HG03095 (cell line): ENCODE results near the gene CDH12.
"Not testable (repeated sequence)": the region's sequence is repeated elsewhere in the genome, so short reads cannot be mapped to it uniquely, and the experiment has no call there.

ENCODE experiments used
- ATAC-seq: cut with Tn5 transposase; IDR thresholded peaks from one replicate; pipeline ENCODE4 v1.9.1; 2021; ENCODE audit warnings: moderate library complexity; ENCODE audit not compliant: unreplicated experiment

The CDH12 gene

DNA sequence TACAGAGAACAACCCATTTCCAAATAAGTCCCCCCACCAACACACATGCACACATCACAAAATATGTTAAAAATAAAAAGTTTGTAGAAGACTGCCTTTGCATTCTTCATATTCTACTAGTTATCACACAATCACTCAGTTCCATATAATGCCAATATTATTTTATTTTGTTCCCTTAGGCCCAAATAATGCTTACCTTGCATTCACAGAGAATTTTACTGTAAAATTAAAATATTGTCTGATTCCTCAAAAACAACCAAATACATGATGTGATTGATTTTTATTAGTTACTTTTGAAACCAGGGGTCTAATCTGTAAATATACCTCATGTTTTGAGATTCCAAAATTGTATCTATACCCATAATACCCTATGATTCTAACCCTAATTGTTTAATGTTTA, 536.9 kb downstream of the CDH12 start:
- no peak for ATAC-seq

DNA sequence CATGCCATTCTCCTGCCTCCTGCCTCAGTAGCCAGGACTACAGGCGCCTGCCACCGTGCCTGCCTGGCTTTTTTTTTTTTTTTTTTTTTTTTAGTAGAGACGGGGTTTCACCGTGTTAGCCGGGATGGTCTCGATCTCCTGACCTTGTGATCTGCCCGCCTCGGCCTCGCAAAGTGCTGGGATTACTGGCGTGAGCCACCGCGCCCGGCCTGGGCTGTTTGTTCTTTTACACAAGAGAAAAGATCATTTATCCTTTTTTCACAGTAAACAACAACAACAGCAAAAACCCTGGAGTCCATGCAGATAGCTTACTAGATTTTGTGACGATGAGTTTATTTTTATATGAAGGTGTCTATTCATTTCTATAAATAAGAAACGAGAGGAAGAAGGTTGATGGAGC, 538.1 kb downstream of the CDH12 start:
- not testable (repeated sequence) for ATAC-seq

DNA sequence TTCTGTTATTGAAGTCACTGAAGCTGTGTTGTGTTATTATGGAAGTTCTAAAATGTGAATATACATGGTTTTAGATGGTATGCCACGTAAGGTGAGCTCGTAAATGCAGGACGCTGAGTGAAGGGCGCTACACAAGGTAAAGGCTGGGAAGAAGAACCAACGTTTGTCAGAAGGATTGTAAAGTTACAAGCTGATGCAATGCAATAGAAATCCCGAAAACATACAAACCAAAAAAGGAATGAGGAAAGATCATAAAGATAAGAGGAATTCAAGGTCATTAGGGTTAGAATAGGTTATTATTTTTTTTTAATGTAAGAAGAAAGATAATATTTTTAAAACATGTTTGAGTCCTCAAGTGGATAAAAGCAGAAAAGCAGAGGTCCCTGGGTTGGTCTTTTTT, 538.6 kb downstream of the CDH12 start:
- no peak for ATAC-seq

DNA sequence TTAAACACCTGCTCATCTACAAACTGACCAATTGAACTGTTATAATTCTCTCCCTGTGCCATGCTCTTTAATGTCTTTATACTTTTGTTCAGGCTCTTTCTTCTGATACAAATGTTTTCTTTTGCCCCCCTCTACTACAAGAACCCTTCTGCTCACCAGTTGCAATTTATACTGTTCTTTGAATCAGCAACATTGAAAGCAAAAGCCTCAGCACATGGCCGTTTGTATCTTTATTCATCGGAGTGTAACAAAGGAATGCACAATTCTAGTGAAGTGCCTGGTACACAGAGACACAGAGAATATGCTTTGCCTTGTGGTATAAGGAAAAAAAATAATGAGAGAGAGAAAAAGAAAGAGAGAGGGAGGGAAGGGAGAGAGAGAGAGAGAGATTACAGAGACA, 547.1 kb downstream of the CDH12 start:
- no peak for ATAC-seq

DNA sequence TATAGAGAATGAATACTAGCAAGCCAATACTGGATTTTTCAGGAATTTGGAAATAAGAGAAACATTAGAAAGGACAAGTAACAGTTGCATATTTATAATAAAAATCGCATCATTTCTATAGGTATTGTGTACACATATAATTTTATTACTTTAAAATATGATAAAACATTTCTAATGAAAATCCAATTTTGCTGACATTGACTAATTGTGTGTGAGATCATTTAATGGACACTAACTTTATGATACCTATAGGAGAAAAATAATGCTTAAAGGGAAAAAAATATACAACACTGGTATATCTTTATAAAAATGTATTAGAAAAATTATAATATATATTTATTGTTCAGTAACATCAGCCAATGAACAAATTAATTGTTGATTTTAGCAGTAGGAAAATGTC, 557.3 kb downstream of the CDH12 start:
- no peak for ATAC-seq

DNA sequence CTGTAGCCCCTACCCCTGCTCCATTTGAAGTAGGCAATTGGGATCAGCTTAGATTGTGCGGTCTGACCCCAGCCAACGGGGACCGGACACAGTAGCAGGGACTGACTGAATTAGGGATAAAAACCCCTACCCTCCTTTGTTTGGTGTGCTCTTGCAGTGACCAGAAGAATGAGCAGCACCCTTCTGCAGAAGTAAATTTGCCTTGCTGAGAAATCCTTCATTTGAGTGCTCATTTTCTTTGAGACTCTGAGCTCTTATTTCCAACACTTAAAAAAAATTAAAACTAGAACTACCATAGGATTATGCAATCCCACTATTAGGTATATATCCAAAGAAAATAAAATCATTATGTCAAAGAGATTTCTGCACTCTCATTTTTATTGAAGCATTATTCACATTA, 560.0 kb downstream of the CDH12 start:
- no peak for ATAC-seq

DNA sequence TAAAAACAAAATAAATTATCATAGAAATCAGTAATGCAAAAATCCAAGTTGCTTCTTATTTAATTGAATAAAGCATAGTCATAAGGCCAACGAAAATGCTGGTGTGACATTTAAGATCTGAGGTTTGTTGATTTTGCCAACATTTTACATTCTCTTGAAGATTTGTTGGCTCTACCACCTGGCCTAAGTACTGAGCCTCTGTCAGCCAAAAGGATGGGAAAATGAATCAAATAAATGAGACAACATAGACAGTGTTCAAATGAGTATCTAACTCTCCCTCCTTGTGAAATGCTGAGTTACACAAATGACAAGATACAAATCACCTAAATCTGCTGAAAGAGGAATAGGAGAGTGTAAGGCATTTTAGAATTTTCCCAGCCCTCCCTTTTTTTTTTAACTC, 575.0 kb downstream of the CDH12 start:
- ATAC-seq = no peak

DNA sequence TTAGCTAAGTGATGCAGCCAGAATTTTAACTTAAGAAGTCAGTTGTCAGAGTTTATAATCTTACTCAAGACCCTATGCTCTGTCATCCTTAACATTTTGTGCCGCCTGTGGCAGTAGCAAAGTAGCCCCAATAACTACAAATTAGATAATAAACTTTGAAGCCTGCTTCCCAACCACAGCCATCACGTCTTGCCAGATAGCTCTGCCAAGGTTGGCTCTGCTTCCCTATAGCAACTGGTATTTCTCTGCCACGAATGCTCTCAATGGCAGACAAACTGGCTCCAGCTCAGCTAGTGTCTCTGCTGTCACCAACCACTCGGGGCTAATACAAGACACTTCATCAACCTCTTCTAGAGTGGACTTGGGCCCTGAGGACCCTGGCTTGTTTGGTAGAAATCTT, 576.1 kb downstream of the CDH12 start:
- no peak for ATAC-seq

DNA sequence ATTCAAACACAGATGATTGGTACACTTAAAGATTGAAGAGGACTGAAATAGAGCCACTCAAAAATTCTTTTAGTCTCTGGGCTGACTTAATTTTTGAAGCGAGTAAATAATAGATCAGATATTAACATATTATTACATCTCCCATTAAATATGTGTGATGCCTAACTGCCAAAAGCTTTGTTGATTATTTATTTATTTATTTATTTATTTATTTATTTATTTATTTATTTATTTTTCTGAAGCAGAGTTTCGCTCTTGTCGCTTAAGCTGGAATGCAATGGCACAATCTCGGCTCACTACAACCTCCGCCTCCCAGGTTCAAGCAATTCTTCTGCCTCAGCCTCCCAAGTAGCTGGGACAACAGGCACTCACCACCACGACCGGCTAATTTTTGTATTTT, 587.3 kb downstream of the CDH12 start:
- not testable (repeated sequence) for ATAC-seq

DNA sequence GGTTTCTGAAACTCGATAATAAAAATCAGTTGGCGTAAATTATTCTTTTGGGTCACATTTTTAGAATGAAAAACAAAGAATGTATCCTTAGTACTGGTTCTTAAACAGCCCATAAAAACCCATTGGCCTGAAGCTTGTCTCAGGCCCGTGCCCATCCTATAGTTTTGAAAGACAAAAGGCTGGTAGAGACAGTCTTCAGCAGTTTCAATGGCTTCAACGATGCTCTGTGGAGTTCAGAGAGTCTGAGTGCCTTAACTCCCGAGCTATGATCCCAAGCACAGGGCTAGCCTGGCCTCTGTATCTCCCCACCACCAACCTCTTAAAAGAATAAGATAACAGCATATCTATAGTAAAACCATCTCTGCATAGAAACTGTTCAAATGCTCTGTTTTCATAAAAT, 595.0 kb downstream of the CDH12 start:
- no peak for ATAC-seq

DNA sequence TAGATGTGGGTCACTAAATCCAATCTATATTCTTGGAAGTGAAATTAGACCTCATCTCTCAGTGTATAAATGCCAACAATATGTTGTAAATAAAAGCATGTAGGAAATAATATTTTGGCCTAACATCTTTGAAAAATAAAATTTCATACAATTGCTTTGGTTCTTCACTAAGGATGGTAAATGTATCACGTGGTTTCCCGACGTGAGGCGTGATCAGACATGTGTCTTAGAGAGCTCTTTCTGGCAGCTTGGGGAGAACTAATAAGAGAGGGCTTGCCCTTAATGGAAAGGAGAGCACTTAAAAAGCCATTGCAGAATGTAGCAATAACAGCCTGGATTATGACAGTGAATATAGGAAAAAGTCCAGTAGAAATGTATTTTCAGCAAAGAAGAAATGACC, 602.6 kb downstream of the CDH12 start:
- ATAC-seq = no peak

DNA sequence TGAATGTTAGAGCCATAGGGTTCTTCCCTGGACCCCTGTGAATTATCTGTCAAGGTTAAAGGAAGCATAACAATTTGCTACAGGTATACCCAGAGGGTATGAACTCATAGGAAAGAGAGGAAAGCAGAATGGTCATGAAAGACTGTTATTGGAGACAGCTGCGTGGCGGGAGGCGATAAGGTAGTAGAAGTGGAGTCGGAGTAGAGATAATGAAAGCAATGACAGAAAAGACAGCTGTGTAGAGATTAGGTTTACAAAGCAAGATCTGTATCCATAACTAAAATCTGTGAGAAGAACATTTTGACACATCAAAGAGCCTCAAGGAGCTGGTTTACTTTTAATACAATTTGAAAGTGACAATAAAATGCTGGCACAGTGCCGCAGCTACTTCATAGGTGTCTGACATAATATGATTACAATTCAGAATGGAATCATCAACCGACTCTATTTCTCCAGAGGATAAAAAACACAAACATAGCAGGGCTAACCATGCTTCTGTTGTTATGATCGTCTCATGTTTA, 603.9 kb downstream of the CDH12 start:
- no peak for ATAC-seq

DNA sequence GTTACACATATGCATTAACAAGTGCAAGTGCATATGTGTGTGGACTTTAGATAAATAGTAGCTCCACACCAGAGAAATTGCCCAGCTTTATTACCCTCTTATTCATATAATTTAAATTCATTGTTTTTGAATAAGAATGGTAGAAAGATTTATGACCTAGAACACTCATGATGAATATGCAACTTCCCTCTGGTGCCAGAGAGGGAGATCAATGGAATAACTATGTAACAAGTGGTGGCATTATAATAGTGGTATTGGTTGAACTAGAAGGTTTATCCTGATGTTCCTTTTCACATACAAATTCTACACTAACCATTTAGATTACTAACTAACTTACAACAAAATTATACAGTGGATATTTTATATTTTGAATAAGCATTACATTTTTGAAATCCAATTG, 607.4 kb downstream of the CDH12 start:
- no peak for ATAC-seq

DNA sequence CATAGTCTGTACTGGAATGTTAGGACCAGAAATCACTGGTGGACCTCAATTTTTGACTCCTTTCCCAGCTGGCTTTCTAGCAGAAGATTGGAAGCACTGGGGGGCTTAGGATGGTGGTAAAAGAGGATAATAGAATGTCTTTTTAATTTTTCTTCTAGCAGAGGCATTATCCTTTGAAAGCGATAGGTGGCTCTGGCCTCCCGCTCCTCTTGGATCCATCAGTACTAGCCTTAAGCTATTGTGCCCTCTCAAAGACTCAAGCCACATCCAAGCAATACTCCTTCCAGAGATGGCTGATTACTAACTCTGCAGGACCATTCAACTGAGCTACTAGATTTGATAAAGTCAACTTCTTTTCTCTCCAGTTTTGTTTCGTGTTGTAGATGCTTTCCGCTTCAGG, 610.6 kb downstream of the CDH12 start:
- no peak for ATAC-seq

DNA sequence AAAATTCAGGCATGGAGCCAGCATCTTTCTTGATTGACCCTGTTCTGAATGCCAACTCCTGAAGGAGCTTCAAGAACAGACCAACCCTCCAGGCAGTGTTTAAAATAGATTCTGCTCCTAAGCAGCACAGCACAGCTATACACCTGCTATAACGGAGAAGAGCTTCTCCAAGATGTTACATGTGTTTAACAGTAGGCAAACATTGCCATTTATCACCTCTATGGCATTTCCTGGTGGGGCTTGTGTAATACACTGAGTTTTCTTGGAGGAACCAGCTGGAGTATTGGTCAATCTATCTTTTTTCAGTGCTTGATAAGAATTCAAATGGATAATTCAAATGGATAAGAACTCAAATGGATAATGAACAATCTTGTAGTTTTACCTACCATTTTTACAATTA, 615.1 kb downstream of the CDH12 start:
- no peak for ATAC-seq

DNA sequence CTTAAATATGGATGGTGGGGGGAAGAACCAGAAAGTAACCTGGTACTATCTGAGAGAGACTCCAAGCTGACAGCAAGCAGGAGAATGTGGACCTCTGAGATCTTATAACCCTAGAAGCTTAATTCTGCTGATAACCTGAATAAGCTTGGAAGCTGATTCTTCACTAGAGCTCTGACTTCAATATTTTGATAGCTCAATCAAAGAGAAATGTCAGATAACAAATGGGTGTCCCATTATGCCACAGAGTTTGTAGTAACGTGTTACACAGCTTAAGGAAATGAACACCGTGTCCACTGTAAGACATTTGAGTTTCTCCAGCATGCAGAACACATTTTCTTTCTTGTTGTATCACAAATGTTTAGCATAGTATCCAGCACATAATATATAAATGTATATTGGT, 626.7 kb downstream of the CDH12 start:
- no peak for ATAC-seq

DNA sequence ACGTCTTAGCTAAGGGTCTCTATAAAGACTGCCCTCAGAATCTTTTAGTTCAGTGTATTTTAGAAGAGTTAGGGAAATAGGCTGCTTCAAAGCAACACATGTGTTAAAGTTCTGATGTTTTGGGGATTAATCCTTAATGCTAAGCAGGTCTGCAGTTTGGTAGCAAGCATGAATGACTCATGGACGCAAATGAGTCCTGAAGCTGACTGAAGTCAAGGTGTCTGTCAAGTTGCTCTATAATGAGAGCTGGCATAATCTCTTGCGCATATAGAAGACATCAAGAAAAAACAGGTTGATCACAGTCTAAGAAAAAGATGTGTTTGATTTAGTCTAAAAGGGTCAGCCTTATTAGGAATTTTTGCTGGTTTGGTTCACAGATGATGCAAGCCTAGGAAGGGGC, 630.1 kb downstream of the CDH12 start:
- ATAC-seq = no peak

DNA sequence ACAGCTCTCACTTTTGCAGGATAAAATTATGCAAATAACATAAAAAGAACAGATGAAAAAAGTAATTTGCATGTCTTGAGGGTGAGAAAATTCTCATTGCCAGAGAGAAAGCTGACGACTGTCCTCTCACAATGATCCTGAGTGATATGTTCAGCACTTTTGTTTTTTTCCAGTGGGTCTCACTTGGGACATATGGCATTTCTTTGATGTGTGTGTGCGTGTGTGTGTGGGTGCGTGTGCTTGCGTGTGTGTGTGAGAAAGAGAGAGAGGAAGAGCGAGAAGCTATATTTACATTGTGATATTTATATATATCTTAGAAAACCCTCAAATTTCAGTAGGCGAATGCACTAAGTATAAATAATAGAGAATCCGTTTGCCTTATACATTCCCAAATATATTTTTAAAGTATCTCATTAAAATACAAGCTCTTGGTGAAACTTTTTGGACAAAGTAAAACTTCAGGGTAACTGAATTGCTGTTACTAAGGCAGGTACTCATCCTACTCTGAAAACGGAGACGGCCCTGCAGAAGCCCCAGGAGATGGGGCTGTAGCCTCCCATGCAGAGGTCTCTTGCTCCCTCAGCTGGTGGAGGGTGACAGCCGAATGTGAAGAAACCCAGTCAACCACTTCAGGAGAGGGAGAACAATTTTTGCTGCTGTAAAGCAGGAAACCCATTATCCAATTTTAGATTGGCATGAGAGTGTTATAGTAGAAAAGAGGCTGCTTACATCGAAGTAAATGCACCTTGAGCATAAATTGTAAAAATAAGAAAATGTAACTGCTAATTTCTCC, 639.2 kb downstream of the CDH12 start:
- peak; percentile 59 for ATAC-seq

DNA sequence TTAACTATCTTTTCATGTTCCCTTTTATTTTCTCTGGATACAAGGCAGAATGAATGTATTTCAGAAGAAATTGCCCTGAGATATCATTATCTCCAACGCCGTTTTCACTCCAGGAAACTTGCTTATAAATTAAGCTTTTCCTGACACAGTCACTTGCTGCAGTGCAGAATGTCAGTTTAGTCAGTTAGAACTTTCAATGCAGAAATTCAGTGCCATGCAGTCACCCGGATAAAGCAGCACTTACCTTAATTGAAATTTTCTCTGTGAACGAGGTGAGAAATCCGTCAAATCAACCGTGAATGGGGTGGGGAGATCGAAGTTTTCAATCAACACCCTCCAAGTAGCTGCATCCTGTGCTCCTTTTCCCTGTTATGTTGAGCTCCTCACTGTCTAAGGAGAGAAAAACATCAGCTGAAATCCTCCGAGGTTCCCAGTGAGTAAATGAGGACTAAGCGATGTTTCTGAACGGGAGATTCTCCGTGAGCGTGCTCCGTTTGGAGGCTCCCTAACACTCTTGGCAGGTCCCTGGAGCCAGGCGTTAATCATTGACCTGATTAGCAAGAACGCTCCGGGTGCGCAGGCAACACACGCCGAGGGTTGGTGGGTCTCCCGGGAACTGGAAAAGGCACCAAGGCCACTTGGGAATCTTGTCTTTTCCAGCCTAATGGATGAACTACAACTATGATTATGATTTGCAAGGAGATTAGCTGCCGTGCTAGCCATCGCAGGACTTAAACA, 640.7 kb downstream of the CDH12 start:
- ATAC-seq = not testable (repeated sequence)

DNA sequence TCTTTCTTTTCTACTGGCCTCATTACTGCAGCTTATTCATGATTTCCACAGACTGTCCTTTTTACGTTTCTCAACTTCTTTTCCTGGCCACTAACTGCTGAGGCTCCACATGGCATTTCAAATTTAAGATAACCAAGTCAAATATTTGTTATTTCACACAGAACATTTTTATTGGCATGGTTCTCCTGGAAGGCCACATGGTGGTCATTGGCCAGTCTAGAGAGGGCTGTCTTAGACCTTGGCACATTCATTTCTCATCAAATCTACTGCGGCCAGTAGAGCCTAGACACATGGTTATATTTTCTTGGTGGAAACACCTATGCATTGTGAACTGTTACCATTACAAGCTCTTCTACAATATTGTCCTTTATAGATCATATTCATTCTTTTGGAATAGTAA, 644.7 kb downstream of the CDH12 start:
- not testable (repeated sequence) for ATAC-seq

DNA sequence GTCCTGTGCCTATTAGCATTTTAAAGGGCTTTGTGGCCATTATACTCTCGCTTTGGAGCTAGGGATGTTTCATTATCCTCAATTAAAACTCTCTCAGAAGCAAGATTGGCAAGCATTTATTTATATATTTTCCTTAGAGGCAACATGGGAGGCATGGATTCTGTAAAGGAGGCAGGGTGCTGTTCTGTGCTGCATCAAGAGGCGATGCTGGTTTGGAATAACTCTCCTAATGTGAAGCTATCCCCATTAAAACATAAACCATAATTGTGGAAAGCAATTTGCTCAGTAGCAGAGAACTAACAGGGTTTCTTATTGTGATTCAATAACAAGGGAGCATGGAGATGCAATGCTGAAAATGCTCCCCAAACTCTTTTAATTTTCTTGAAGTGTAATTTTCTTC, 664.5 kb downstream of the CDH12 start:
- ATAC-seq = not testable (repeated sequence)

DNA sequence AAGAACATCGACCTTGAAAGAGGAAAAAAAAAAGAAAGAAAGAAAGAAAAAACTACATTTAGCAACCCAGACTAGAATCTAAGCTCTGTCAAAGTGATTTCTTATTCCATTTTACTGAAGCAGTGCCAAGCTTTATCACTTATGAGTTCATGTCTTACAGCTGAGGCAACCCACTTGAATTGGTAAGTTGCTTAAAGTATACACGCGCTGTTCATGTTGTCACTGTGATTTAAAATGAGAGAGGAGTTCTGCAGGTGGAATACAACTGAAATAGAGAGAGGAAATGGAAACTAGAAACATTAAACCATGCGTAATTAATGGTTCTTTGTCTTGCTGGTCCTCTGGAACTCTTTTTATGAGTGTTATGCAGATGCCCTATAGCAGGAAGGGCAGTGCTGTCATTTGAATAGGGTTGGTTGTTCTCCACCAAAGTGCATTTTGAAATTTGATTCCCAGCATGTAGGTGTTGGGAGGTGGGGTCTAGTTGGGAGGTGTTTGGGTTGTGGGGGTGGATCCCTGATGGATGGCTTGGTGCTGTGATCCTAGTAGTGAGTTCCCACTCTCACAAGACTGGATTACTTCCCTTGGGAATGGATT, 665.4 kb downstream of the CDH12 start:
- not testable (repeated sequence) for ATAC-seq
